Neural cell (in vitro differentiated cells): ENCODE data around the gene RRBP1. TPM values are rescaled to one million over a fixed set of nuclear protein-coding genes. Genes with fewer than 3 reads are reported as not detected.

Experiments used
- H2AFZ ChIP-seq: fragments of 200-600, 300-800 bp; sonication (generic), shearing (Covaris generic); 2 replicates; pipeline ENCODE4 v1.6.0; 2014; ENCODE audit warnings: low read depth, mild to moderate bottlenecking, antibody characterized with exemption, low read length, moderate library complexity
- H3F3A ChIP-seq: fragments of 200-600 bp; shearing (Covaris generic); 2 replicates; pipeline ENCODE4 v1.6.1; 2016; ENCODE audit warnings: mild to moderate bottlenecking, moderate library complexity, mixed read lengths, antibody characterized with exemption, low read length; ENCODE audit not compliant: insufficient read depth, poor library complexity, severe bottlenecking
- H3K27ac ChIP-seq: fragments of 200-600, 300-800 bp; sonication (generic), shearing (Covaris generic); 2 replicates; pipeline ENCODE4 v1.5.1; 2014; ENCODE audit warnings: mild to moderate bottlenecking, low read length, moderate library complexity
- H3K27me3 ChIP-seq: fragments of 300-800, 200-600 bp; sonication (generic), shearing (Covaris generic); 2 replicates; pipeline ENCODE4 v1.6.0; 2014; ENCODE audit warnings: mild to moderate bottlenecking, low read depth, low read length, moderate library complexity; ENCODE audit not compliant: insufficient read depth
- H3K36me3 ChIP-seq: fragments of 300-800, 200-600 bp; sonication (generic), shearing (Covaris generic); 2 replicates; pipeline ENCODE4 v1.5.1; 2014; ENCODE audit warnings: mild to moderate bottlenecking, antibody characterized with exemption, low read length, moderate library complexity; ENCODE audit not compliant: insufficient read depth
- H3K4me2 ChIP-seq: fragments of 300-800, 200-600 bp; sonication (generic), shearing (Covaris generic); 2 replicates; pipeline ENCODE4 v1.6.0; 2014; ENCODE audit warnings: mild to moderate bottlenecking, low read length
- H3K4me3 ChIP-seq: fragments of 300-800, 200-600 bp; sonication (generic), shearing (Covaris generic); 2 replicates; pipeline ENCODE4 v1.5.1; 2014; ENCODE audit warnings: mild to moderate bottlenecking, low read length, moderate library complexity
- H3K79me2 ChIP-seq: fragments of 200-600 bp; shearing (Covaris generic); replicated peaks from 2 replicates; pipeline ENCODE4 v1.6.0; 2014; ENCODE audit warnings: mild to moderate bottlenecking, low read length, moderate library complexity; ENCODE audit not compliant: insufficient read depth
- H3K9ac ChIP-seq: fragments of 300-800, 200-600 bp; sonication (generic), shearing (Covaris generic); 2 replicates; pipeline ENCODE4 v1.6.1; 2016; ENCODE audit warnings: mild to moderate bottlenecking, low read length, mixed read lengths
- H3K9me2 ChIP-seq: fragments of 200-600 bp; shearing (Covaris generic); 2 replicates; pipeline ENCODE4 v1.6.1; 2016; ENCODE audit warnings: mild to moderate bottlenecking, low read length, mixed read lengths; ENCODE audit not compliant: insufficient read depth
- H3K9me3 ChIP-seq: fragments of 200-600, 300-800 bp; sonication (generic), shearing (Covaris generic); 2 replicates; pipeline ENCODE4 v1.6.1; 2016; ENCODE audit warnings: mild to moderate bottlenecking, mixed run types, low read length, moderate library complexity, mixed read lengths
- H4K20me1 ChIP-seq: fragments of 200-600 bp; shearing (Covaris generic); 2 replicates; pipeline ENCODE4 v1.6.1; 2016; ENCODE audit warnings: mild to moderate bottlenecking, mixed run types; ENCODE audit not compliant: insufficient read depth
- CTCF ChIP-seq: fragments of 450-650 bp; IDR thresholded peaks from 2 replicates; pipeline ENCODE4 v1.5.1; 2014; ENCODE audit warnings: antibody characterized with exemption, mild to moderate bottlenecking, moderate library complexity; ENCODE audit not compliant: poor library complexity, severe bottlenecking
- EP300 ChIP-seq: fragments of 450-650 bp; conservative IDR thresholded peaks from 2 replicates; pipeline ENCODE4 v1.6.1; 2014; ENCODE audit warnings: antibody characterized with exemption, mild to moderate bottlenecking, moderate library complexity; ENCODE audit not compliant: poor library complexity, severe bottlenecking
- EZH2 ChIP-seq: fragments of 200-600, 300-800 bp; shearing (Covaris generic), sonication (generic); IDR thresholded peaks from 2 replicates; pipeline ENCODE4 v1.6.1; 2014; ENCODE audit warnings: antibody characterized with exemption, low read length, borderline replicate concordance, mild to moderate bottlenecking; ENCODE audit not compliant: insufficient read depth, poor library complexity, severe bottlenecking
- MXI1 ChIP-seq: fragments of 450-650 bp; conservative IDR thresholded peaks from 2 replicates; pipeline ENCODE4 v1.6.1; 2014; ENCODE audit warnings: antibody characterized with exemption, mild to moderate bottlenecking; ENCODE audit not compliant: poor library complexity, severe bottlenecking
- POLR2AphosphoS5 ChIP-seq: IDR thresholded peaks from 2 replicates; pipeline ENCODE4 v1.6.1; 2012
- RAD21 ChIP-seq: fragments of 450-650 bp; conservative IDR thresholded peaks from 2 replicates; pipeline ENCODE4 v1.6.1; 2014; ENCODE audit warnings: antibody characterized with exemption, mild to moderate bottlenecking, moderate library complexity
- REST ChIP-seq: IDR thresholded peaks from 2 replicates; pipeline ENCODE4 v1.6.1; 2012; ENCODE audit warnings: borderline replicate concordance
- SMC3 ChIP-seq: fragments of 450-650 bp; conservative IDR thresholded peaks from 2 replicates; pipeline ENCODE4 v1.6.1; 2014; ENCODE audit warnings: antibody characterized with exemption, mild to moderate bottlenecking, moderate library complexity; ENCODE audit not compliant: poor library complexity
- TAF1 ChIP-seq: IDR thresholded peaks from 2 replicates; pipeline ENCODE4 v1.6.1; 2012; ENCODE audit warnings: low read depth
- polyA plus RNA-seq: library from polyadenylated mRNA; depleted of rRNA; stranded (reverse); fragments of >200 nt; gene quantifications from 2 replicates; pipeline ENCODE4 v1.2.3, GENCODE V29; 2014

RRBP1 gene
- polyA plus RNA-seq, 1 donor from 2014 or later = 2.2 TPM

- Histone ChIP-seq H4K20me1 (no peaks in the 10 kb centered on the region), H3K9ac (no peak overlapping the region), H3K79me2 (no peaks in the 10 kb centered on the region), H3K9me2 (no peaks in the 10 kb centered on the region), H3F3A (no peaks in the 10 kb centered on the region), H3K9me3 (no peaks in the 10 kb centered on the region), H3K4me2 (no peak overlapping the region), H3K36me3 (no peaks in the 10 kb centered on the region), H2AFZ (no peak overlapping the region), H3K27me3 (no peaks in the 10 kb centered on the region), H3K4me3 (no peak overlapping the region), H3K27ac (no peak overlapping the region)
- TF ChIP-seq EZH2 = no peak
- no peak for TF ChIP-seq MXI1
- TF ChIP-seq TAF1 = no peak
- no peak for TF ChIP-seq EP300
- no peak for TF ChIP-seq SMC3
- TF ChIP-seq REST = no peak
- TF ChIP-seq RAD21 = no peak
These were observed 30.2 kb downstream of the RRBP1 start for GRCh38 chr20:17651760-17652388.

GRCh38 chr20:17651129-17651759 lies 30.8 kb downstream of the RRBP1 start:
- no peaks in the 10 kb centered on the region for H3K79me2 ChIP-seq
- H3K27ac ChIP-seq = no peak overlapping the region

GRCh38 chr20:17650301-17651128 lies 31.5 kb downstream of the RRBP1 start:
- no peaks in the 10 kb centered on the region for H3K79me2 ChIP-seq

More at GRCh38 chr20:17651129-17651759, 30.8 kb downstream of the RRBP1 start:
- Histone ChIP-seq H3K4me2 (no peak overlapping the region), H3K4me3 (no peak overlapping the region), H3K36me3 (no peaks in the 10 kb centered on the region), H3F3A (no peaks in the 10 kb centered on the region), H3K9me2 (no peaks in the 10 kb centered on the region), H2AFZ (no peak overlapping the region), H3K27me3 (peaks cover 5% of the 10 kb centered on the region), H3K9ac (no peak overlapping the region), H3K9me3 (no peaks in the 10 kb centered on the region), H4K20me1 (no peaks in the 10 kb centered on the region)
- TF ChIP-seq EZH2 = no peak

More at GRCh38 chr20:17650301-17651128, 31.5 kb downstream of the RRBP1 start:
- no peaks in the 10 kb centered on the region for H4K20me1 ChIP-seq
- no peaks in the 10 kb centered on the region for H3F3A ChIP-seq
- no peaks in the 10 kb centered on the region for H3K36me3 ChIP-seq
- H3K9me3 ChIP-seq = no peaks in the 10 kb centered on the region
- H3K9me2 ChIP-seq = no peaks in the 10 kb centered on the region
- no peak overlapping the region for H3K4me3 ChIP-seq
- no peak overlapping the region for H3K27ac ChIP-seq
- H3K27me3 ChIP-seq = peaks cover 13% of the 10 kb centered on the region
- H3K4me2 ChIP-seq = no peak overlapping the region
- H3K9ac ChIP-seq = no peak overlapping the region
- no peak overlapping the region for H2AFZ ChIP-seq
- TF ChIP-seq MXI1 = no peak
- no peak for TF ChIP-seq SMC3
- no peak for TF ChIP-seq POLR2AphosphoS5
- TF ChIP-seq EP300 = no peak
- TF ChIP-seq REST = no peak
- TF ChIP-seq EZH2 = no peak
- TF ChIP-seq TAF1 = no peak
- no peak for TF ChIP-seq RAD21
- TF ChIP-seq CTCF = no peak
